Renal cortical epithelial cell (primary cell): ENCODE measurements around the gene NDUFAF2. TPM values are rescaled to one million over a fixed set of nuclear protein-coding genes. Genes with fewer than 3 reads are reported as not detected.
A peak's percentile ranks its signal among the peaks of the same experiment; 100 is the strongest.
"Not testable (repeated sequence)": the region's sequence is repeated elsewhere in the genome, so short reads cannot be mapped to it uniquely, and the experiment has no call there.

ENCODE experiments used
- DNase-seq: peaks from one replicate; pipeline ENCODE4 v3.0.0-alpha.2; 2011; ENCODE audit warnings: low read depth
- total RNA-seq: library from RNA; depleted of rRNA; stranded (reverse); fragments of >200 nt; gene quantifications from 2 replicates; pipeline ENCODE4 v1.2.3, GENCODE V29; 2014

Gene NDUFAF2
- total RNA-seq, 1 donor from 2014 or later = 19.5 TPM

- no peak for DNase-seq
Observed at GRCh38 chr5:61177070-61177469, 232.1 kb downstream of the NDUFAF2 start.

- DNase-seq = no peak
Observed at GRCh38 chr5:61177716-61178115, 232.7 kb downstream of the NDUFAF2 start.

GRCh38 chr5:61178702-61179101 is 233.7 kb downstream of the NDUFAF2 start:
- DNase-seq = peak; percentile 63

- DNase-seq = no peak
Observed at GRCh38 chr5:61180886-61181285, 235.9 kb downstream of the NDUFAF2 start.

GRCh38 chr5:61182449-61182848 is 237.4 kb downstream of the NDUFAF2 start:
- no peak for DNase-seq

GRCh38 chr5:61183538-61183937 is 238.5 kb downstream of the NDUFAF2 start:
- DNase-seq = no peak

- DNase-seq = peak; percentile 54
Observed at GRCh38 chr5:61184708-61185107, 239.7 kb downstream of the NDUFAF2 start.

GRCh38 chr5:61186634-61187033 is 241.6 kb downstream of the NDUFAF2 start:
- no peak for DNase-seq

GRCh38 chr5:61187352-61187751 is 242.3 kb downstream of the NDUFAF2 start:
- DNase-seq = not testable (repeated sequence)

GRCh38 chr5:61187826-61188225 is 242.8 kb downstream of the NDUFAF2 start:
- DNase-seq = not testable (repeated sequence)

GRCh38 chr5:61198606-61199005 is 253.6 kb downstream of the NDUFAF2 start:
- DNase-seq = no peak

GRCh38 chr5:61200582-61201155 is 255.7 kb downstream of the NDUFAF2 start:
- no peak for DNase-seq

GRCh38 chr5:61202213-61202612 is 257.2 kb downstream of the NDUFAF2 start:
- no peak for DNase-seq

Other genes with a start within 250 kb of the NDUFAF2 start
- gene DEPDC1B, start 245.0 kb upstream of the NDUFAF2 start, total RNA-seq = 5.7 and 17.9 TPM in 2 replicates
- 17.5 and 27.3 TPM in 2 replicates for gene ELOVL7, start 100.9 kb upstream of the NDUFAF2 start, total RNA-seq
- 26.4 and 38.0 TPM in 2 replicates for gene ERCC8, start 135 bp upstream of the NDUFAF2 start, total RNA-seq
- 77.6 and 108 TPM in 2 replicates for gene SMIM15, start 217.3 kb downstream of the NDUFAF2 start, total RNA-seq